SK-N-MC (cell line): Measurements from ENCODE around the gene HECTD3.
A peak's percentile ranks its signal among the peaks of the same experiment; 100 is the strongest.

ENCODE experiments used
- DNase-seq: peaks from one replicate; pipeline ENCODE4 v3.0.0-alpha.2; 2011; ENCODE audit warnings: low read depth, low spot score
- H3K27ac ChIP-seq: fragments of 200-600 bp; sonication (generic); 2 replicates; pipeline ENCODE4 v1.5.1; 2016; ENCODE audit warnings: mixed run types
- H3K36me3 ChIP-seq: fragments of 200-600 bp; sonication (generic); 2 replicates; pipeline ENCODE4 v1.6.1; 2017; ENCODE audit warnings: antibody characterized with exemption, low read length, mixed read lengths; ENCODE audit not compliant: insufficient read depth
- H3K4me3 ChIP-seq: fragments of 200-600 bp; sonication (generic); 2 replicates; pipeline ENCODE4 v1.5.1; 2016
- H3K9ac ChIP-seq: fragments of 200-600 bp; sonication (generic); 2 replicates; pipeline ENCODE4 v1.8.0; 2017; ENCODE audit warnings: mixed run types, mixed read lengths; ENCODE audit not compliant: insufficient read length
- H3K9me3 ChIP-seq: fragments of 200-600 bp; sonication (generic); 2 replicates; pipeline ENCODE4 v1.6.1; 2017; ENCODE audit warnings: low read depth, mild to moderate bottlenecking, antibody characterized with exemption, low read length, moderate library complexity, mixed read lengths
- EZH2 ChIP-seq: fragments of 200-600 bp; sonication (generic); IDR thresholded peaks from one replicate; pipeline ENCODE4 v1.6.1; 2017; ENCODE audit warnings: antibody characterized with exemption
- FOXP2 ChIP-seq: optimal IDR thresholded peaks from 2 replicates; pipeline ENCODE3; 2011; ENCODE audit warnings: mild to moderate bottlenecking, moderate library complexity; ENCODE audit not compliant: insufficient read depth; ENCODE audit errors: extremely low read length, control extremely low read depth
- POLR2AphosphoS5 ChIP-seq: IDR thresholded peaks from 2 replicates; pipeline ENCODE4 v1.6.1; 2012; ENCODE audit warnings: mild to moderate bottlenecking, low read depth, low read length, borderline replicate concordance

The HECTD3 gene

GRCh38 chr1:45009956-45010854 is 919 bp downstream of the HECTD3 start:
- H3K4me3 ChIP-seq = peak overlapping the region; percentile 97
- peak overlapping the region; percentile 61 for H3K9ac ChIP-seq
- H3K36me3 ChIP-seq = peaks cover 11% of the 10 kb centered on the region; the same call in 1 of the 2 replicates
- H3K27ac ChIP-seq = no peak overlapping the region
- TF ChIP-seq EZH2 (no peak), POLR2AphosphoS5 (no peak), FOXP2 (no peak)
- no peak for DNase-seq
- no peaks in the 10 kb centered on the region for H3K9me3 ChIP-seq

- no peak overlapping the region for H3K4me3 ChIP-seq
- no peak overlapping the region for H3K9ac ChIP-seq
- H3K36me3 ChIP-seq = peaks cover 16% of the 10 kb centered on the region; the same call in 1 of the 2 replicates
Observed at GRCh38 chr1:45009296-45009865, 1.7 kb downstream of the HECTD3 start.

GRCh38 chr1:45008516-45008915 is 2.6 kb downstream of the HECTD3 start:
- TF ChIP-seq POLR2AphosphoS5 = no peak
- no peak for TF ChIP-seq FOXP2
- peaks cover 20% of the 10 kb centered on the region; the same call in 1 of the 2 replicates for H3K36me3 ChIP-seq
- no peak overlapping the region for H3K9ac ChIP-seq
- no peak for DNase-seq
- H3K9me3 ChIP-seq = no peaks in the 10 kb centered on the region
- no peak overlapping the region for H3K4me3 ChIP-seq
- no peak overlapping the region for H3K27ac ChIP-seq

More at GRCh38 chr1:45009296-45009865, 1.7 kb downstream of the HECTD3 start:
- no peak for TF ChIP-seq POLR2AphosphoS5
- no peak for TF ChIP-seq FOXP2
- TF ChIP-seq EZH2 = no peak
- H3K27ac ChIP-seq = no peak overlapping the region
- no peaks in the 10 kb centered on the region for H3K9me3 ChIP-seq
- no peak for DNase-seq

DNA sequence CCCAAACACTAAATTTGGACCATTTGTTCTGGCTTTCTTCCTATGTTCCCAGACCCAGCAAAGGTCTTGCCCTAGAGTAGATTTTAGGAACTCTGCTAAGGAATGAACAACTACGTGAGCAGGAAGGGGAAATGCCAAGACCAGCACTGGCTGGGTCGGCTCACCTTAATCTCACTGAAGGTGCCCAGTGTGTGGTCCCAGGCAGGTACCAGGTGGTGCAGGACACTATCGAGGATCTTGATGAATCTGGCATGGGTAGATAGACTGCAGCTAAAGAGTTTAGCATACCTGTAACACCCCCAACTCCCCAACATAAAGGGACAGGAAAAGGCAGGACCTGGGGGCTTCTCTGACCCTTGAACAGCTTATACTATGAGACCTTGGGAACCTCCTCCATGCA is 3.0 kb downstream of the HECTD3 start:
- TF ChIP-seq FOXP2 (no peak), POLR2AphosphoS5 (no peak), EZH2 (no peak)
- Histone ChIP-seq H3K27ac (no peak overlapping the region), H3K9ac (no peak overlapping the region), H3K36me3 (peaks cover 20% of the 10 kb centered on the region; the same call in 1 of the 2 replicates), H3K4me3 (no peak overlapping the region), H3K9me3 (no peaks in the 10 kb centered on the region)
- DNase-seq = no peak

- no peak overlapping the region for H3K4me3 ChIP-seq
- no peaks in the 10 kb centered on the region for H3K9me3 ChIP-seq
- peaks cover 20% of the 10 kb centered on the region; the same call in 1 of the 2 replicates for H3K36me3 ChIP-seq
- no peak overlapping the region for H3K27ac ChIP-seq
- TF ChIP-seq FOXP2 = no peak
- TF ChIP-seq EZH2 = no peak
- no peak for TF ChIP-seq POLR2AphosphoS5
- no peak overlapping the region for H3K9ac ChIP-seq
- DNase-seq = no peak
Observed at GRCh38 chr1:45007311-45007710, 3.8 kb downstream of the HECTD3 start.

DNA sequence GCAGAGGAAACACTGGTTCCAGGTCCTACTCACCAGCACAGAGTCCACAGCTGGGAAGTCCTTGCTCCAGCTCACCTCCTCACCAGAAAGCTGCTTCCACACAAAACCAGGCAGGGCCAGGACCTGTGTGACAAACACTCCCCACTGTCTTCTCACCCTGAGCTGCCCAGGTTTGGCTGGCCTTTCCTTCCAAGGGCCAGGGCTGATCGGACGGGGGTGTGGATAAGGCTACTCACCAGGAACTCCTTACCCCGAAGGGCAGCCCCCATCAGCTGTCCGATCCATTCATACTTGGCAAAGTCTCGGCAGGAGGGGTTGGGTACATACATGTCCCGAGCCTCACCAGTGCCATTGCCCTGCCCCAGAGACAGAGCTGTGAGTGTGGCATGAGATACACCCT is 5.4 kb downstream of the HECTD3 start:
- no peak for DNase-seq
- Histone ChIP-seq H3K27ac (no peak overlapping the region), H3K9ac (no peak overlapping the region), H3K4me3 (no peak overlapping the region), H3K9me3 (no peaks in the 10 kb centered on the region), H3K36me3 (peaks cover 20% of the 10 kb centered on the region; the same call in 1 of the 2 replicates)
- TF ChIP-seq FOXP2 = no peak
- TF ChIP-seq EZH2 = no peak
- no peak for TF ChIP-seq POLR2AphosphoS5

- TF ChIP-seq EZH2 (no peak), POLR2AphosphoS5 (no peak), FOXP2 (no peak)
- Histone ChIP-seq H3K9ac (no peak overlapping the region), H3K9me3 (no peaks in the 10 kb centered on the region), H3K27ac (no peak overlapping the region), H3K4me3 (no peak overlapping the region), H3K36me3 (peaks cover 20% of the 10 kb centered on the region; the same call in 1 of the 2 replicates)
- DNase-seq = no peak
Observed at GRCh38 chr1:45004281-45004920, 6.7 kb downstream of the HECTD3 start.

GRCh38 chr1:45003741-45004140 is 7.4 kb downstream of the HECTD3 start:
- Histone ChIP-seq H3K4me3 (no peak overlapping the region), H3K9me3 (no peaks in the 10 kb centered on the region), H3K27ac (no peak overlapping the region), H3K36me3 (peaks cover 20% of the 10 kb centered on the region; the same call in 1 of the 2 replicates), H3K9ac (no peak overlapping the region)
- no peak for DNase-seq
- no peak for TF ChIP-seq EZH2
- TF ChIP-seq FOXP2 = no peak
- no peak for TF ChIP-seq POLR2AphosphoS5
